NCI-H146 (cell line): Measurements from ENCODE around the gene ZNF605.
"Not testable (repeated sequence)": the region's sequence is repeated elsewhere in the genome, so short reads cannot be mapped to it uniquely, and the experiment has no call there.

ENCODE experiments used
- DNase-seq: peaks from one replicate; lab custom pipeline; 2025; lab: John Stamatoyannopoulos, UW

ZNF605 gene

GRCh38 chr12:132956011-132956788, at the start of gene ZNF605:
Gene ZNF605, minus strand, starts transcription at chr12:132956306. Its CDS starts 10,671 bp downstream, at chr12:132945635.
- DNase-seq, result peak; percentile 91

GRCh38 chr12:132998741-132999140, 42.6 kb upstream of the ZNF605 start:
- no peak for DNase-seq

DNA sequence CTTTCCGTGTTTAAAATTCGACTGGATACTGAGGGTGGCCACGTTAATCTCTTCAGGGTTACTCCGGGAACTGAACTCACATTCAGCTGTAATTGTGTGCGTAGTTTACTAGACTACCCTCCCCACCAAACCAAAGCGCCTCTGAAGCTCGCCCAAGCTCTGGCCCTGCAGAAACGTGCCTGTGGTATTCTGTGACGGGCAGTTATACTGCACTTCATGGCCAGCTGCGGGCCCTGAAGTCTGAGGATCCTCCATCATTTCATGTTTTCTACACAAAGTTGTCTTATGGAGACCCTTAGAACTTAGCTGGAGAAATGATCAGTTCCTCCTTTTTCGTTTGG, 30.7 kb upstream of the ZNF605 start:
- DNase-seq, result no peak

- DNase-seq, result peak; percentile 96
Observed at GRCh38 chr12:132986001-132986884, 30.1 kb upstream of the ZNF605 start, which contains the start of gene ZNF26. Gene ZNF26, plus strand, starts transcription at chr12:132986367. Its CDS starts 474 bp downstream, at chr12:132986841.

GRCh38 chr12:132976870-132977269, 20.8 kb upstream of the ZNF605 start:
- not testable (repeated sequence) for DNase-seq

DNA sequence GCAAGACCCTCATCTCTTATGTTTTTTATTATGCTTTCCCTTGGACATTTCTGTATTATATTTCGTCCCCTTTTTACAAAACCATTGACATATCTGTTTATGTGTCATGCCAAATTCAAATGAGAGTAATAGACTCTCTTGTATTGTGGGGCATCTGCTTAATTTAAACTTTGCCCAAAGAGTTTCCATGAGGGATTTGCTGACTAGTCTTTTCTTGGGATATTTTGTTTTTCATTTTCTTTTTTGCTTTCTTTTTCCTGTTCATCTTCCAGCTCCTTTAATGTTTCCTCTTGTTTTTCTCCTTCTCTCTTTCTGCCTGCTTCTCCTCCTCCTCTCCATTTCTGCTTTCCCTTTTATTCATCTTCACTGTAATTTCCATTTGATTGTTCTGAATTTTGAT, 16.3 kb upstream of the ZNF605 start:
- DNase-seq, result no peak

- no peak for DNase-seq
Observed at GRCh38 chr12:132967736-132968135, 11.6 kb upstream of the ZNF605 start.

GRCh38 chr12:132966676-132967415, 10.7 kb upstream of the ZNF605 start:
- no peak for DNase-seq

DNA sequence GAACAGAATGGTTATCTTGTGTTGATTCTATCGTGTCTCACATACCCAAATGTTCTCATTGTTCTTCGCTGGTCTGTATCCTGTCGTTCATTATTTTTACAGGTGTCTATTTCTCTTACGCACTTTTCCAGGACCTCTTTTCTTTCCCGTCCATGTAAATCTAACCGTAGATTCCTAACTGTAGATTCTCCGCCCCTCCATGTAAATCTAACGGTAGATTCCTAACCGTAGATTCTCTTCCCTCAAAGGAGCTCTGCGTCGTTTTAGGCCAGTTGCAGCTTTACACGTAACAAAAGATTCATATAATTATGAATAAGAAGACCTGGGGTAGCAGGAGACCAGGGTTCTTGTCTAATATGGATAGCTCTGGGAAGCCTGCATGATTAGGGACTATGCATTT, 9.7 kb upstream of the ZNF605 start:
- DNase-seq, result no peak

GRCh38 chr12:132963947-132964346, 7.8 kb upstream of the ZNF605 start:
- DNase-seq, result not testable (repeated sequence)

DNA sequence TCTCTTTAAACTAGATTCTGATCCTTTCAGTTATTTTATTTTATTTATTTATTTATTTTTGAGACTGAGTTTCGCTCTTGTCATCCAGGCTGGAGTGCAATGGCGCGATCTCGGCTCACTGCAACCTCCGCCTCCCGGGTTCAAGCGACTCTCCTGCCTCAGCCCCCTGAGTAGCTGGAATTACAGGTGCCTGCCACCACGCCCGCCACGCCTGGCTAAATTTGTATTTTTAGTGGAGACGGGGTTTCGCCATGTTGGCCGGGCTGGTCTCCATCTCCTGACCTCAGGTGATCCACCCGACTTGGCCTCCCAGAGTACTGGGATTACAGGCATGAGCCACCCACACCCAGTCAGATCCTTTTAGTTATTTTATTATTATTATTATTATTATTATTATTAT, 5.7 kb upstream of the ZNF605 start:
- DNase-seq, result not testable (repeated sequence)

- peak; percentile 41 for DNase-seq
Observed at GRCh38 chr12:132955094-132956010, 754 bp downstream of the ZNF605 start.

- no peak for DNase-seq
Observed at GRCh38 chr12:132954471-132955048, 1.5 kb downstream of the ZNF605 start.

GRCh38 chr12:132953771-132954170, 2.3 kb downstream of the ZNF605 start:
- DNase-seq, result no peak

DNA sequence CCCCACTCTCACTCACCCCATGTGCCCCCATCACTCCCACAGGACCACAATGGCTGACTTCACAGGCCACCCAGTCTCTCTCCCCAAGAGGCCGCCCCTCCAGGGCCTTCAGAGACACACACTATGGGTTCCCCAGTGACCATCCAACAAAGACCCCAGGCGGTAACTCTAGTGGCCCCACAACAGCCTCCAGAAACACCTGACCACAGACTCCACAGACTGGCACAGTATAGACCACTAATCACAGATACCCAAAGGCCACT, 3.0 kb downstream of the ZNF605 start:
- DNase-seq, result no peak

DNA sequence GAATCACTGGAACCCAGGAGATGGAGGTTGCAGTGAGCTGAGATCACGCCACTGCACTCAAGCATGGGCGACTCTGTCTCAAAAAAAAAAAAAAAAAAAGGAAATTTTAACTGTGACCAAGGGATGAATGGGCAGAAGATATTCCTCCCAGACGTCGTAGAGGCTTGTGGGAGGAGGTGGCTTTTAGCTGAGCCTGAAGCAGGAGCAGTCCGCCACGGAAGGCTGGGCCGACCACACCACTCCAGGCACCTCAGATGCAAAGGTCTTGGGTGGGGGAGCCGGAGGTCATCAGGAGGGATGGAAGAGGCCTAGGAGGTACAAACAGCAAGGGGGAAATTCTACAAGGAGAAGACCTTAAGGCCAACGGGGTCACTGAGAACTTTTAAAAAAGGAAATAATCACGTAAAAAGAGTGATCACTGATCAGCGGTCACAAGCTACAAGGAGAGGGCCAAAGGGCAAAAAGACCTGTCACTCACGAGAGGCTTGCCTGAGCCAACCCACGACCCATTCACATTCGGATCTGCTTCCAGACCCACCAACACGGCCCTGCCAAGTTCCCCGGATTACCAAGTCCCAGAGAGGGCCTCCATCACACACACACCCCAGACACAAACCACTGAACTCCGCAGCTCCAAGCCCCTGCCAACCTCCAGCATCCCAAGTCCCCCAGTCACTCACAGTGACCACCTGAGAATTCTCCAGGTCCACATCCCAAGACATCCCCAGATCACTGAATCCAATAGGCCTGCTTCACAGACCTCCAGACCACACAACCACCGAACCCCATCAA, 3.5 kb downstream of the ZNF605 start:
- DNase-seq, result no peak

DNA sequence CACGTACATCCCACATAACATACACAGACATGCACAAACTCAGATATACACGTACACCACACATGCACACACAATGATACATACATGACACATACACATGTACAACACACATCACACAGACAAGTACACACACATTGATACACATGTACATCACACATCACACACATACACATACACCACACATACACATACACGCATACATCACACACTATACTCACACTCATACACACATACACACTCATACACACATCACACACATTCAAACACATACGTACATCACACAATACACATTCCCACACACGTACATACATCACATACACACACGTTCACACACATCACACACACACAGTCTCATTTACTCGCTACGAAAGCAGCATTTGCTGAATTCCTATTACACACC, 4.5 kb downstream of the ZNF605 start:
- DNase-seq, result no peak

- no peak for DNase-seq
Observed at GRCh38 chr12:132950844-132951535, 5.1 kb downstream of the ZNF605 start.

GRCh38 chr12:132949936-132950837, 5.9 kb downstream of the ZNF605 start:
- DNase-seq, result no peak
